ENCODE measurements around the gene KRTAP5-9.

DNA sequence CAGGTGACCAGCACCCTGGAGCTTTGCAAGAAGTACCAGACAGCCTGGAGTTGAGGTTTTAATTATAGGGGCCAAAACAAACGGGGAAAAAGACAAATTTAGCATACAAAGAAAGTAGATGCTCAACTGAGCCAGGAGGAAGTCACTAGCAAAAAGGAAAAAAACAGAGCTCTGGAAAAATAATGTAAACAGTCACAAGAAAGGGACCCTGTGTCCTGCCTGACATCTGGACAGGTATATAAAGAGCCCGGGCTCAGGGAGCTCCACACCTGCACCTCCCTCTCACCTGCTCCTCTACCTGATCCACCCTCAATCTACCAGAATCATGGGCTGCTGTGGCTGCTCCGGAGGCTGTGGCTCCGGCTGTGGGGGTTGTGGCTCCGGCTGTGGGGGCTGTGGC, 17.0 kb downstream of the KRTAP5-9 start, which contains the start of gene KRTAP5-10:
- TF ChIP-seq POLR2A (IDR thresholded peaks at IDR 0.05) = no peak
- TF ChIP-seq, protein P1, sequence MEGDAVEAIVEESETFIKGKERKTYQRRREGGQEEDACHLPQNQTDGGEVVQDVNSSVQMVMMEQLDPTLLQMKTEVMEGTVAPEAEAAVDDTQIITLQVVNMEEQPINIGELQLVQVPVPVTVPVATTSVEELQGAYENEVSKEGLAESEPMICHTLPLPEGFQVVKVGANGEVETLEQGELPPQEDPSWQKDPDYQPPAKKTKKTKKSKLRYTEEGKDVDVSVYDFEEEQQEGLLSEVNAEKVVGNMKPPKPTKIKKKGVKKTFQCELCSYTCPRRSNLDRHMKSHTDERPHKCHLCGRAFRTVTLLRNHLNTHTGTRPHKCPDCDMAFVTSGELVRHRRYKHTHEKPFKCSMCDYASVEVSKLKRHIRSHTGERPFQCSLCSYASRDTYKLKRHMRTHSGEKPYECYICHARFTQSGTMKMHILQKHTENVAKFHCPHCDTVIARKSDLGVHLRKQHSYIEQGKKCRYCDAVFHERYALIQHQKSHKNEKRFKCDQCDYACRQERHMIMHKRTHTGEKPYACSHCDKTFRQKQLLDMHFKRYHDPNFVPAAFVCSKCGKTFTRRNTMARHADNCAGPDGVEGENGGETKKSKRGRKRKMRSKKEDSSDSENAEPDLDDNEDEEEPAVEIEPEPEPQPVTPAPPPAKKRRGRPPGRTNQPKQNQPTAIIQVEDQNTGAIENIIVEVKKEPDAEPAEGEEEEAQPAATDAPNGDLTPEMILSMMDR (IDR thresholded peaks at IDR 0.05) = no peak

Measured in thyroid gland (tissue), 4 donors.